ENCODE results near the gene RARB.

DNA sequence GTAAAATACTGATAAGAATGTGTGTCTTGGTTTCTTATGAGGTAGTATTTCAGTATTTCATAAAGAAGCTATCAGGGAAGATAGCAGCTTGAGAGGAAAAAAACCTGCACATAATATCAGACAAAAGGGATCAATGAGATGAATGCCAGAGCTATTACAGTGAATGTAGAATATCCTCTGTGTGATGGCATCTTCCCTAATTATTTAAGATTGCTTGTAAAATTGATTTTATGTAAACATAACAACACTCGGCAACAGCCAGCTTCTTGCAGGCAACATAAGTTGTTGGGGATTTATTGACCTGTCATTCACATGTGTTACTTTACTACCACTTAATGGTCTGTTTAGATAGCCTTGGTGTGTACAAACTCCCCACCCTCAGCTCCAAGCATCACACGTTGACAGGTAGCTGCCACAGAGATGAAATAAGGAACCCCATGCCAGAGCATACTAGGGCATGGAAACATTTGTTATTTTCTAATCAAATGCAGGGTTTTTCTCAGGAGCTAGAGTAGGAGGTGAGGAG lies 49.2 kb upstream of the RARB start:
- TF ChIP-seq EP300 (IDR thresholded peaks at IDR 0.05): no peak
- TF ChIP-seq, protein P1, sequence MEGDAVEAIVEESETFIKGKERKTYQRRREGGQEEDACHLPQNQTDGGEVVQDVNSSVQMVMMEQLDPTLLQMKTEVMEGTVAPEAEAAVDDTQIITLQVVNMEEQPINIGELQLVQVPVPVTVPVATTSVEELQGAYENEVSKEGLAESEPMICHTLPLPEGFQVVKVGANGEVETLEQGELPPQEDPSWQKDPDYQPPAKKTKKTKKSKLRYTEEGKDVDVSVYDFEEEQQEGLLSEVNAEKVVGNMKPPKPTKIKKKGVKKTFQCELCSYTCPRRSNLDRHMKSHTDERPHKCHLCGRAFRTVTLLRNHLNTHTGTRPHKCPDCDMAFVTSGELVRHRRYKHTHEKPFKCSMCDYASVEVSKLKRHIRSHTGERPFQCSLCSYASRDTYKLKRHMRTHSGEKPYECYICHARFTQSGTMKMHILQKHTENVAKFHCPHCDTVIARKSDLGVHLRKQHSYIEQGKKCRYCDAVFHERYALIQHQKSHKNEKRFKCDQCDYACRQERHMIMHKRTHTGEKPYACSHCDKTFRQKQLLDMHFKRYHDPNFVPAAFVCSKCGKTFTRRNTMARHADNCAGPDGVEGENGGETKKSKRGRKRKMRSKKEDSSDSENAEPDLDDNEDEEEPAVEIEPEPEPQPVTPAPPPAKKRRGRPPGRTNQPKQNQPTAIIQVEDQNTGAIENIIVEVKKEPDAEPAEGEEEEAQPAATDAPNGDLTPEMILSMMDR (IDR thresholded peaks at IDR 0.05): no peak
